MCF 10A (cell line): ENCODE measurements around the gene RUSC2. TPM values are rescaled to one million over a fixed set of nuclear protein-coding genes. Genes with fewer than 3 reads are reported as not detected.
"Not testable (repeated sequence)": the region's sequence is repeated elsewhere in the genome, so short reads cannot be mapped to it uniquely, and the experiment has no call there.

Experiments
- BruUV-seq: library from RNA; stranded (reverse); fragments of 400-500 nt; replicated peaks from 2 replicates; lab custom pipeline; 2021; lab: Mats Ljungman, UMichigan
- CTCF ChIA-PET: fragments of 300-600 bp; sonication (Branson Sonifier 250); formaldehyde crosslinking; extraction: SDS; loops from one replicate; lab custom pipeline; 2021; ENCODE audit warnings: antibody characterized with exemption, inconsistent platforms; lab: Yijun Ruan, JAX
- POLR2A ChIA-PET: fragments of 300-600, 350-650 bp; sonication (Branson Sonifier 250); formaldehyde crosslinking; extraction: SDS; loops from one replicate; lab custom pipeline; 2020; ENCODE audit warnings: antibody characterized with exemption, inconsistent platforms; lab: Yijun Ruan, JAX
- DNase-seq: peaks from one replicate; pipeline ENCODE4 v3.0.0-alpha.2; 2018; ENCODE audit not compliant: unreplicated experiment
- H3K27ac Mint-ChIP-seq: one replicate; pipeline ENCODE4 v1.8.0; 2022; ENCODE audit warnings: mild to moderate bottlenecking, low read depth, mixed read lengths; ENCODE audit not compliant: unreplicated experiment
- H3K27me3 Mint-ChIP-seq: one replicate; pipeline ENCODE4 v1.8.0; 2022; ENCODE audit warnings: mixed read lengths; ENCODE audit not compliant: insufficient read depth, unreplicated experiment
- H3K36me3 Mint-ChIP-seq: one replicate; pipeline ENCODE4 v1.8.0; 2022; ENCODE audit warnings: mild to moderate bottlenecking, moderate library complexity, mixed read lengths; ENCODE audit not compliant: insufficient read depth, unreplicated experiment
- H3K4me1 Mint-ChIP-seq: one replicate; pipeline ENCODE4 v1.8.0; 2022; ENCODE audit warnings: mixed read lengths; ENCODE audit not compliant: insufficient read depth, unreplicated experiment
- H3K4me3 Mint-ChIP-seq: one replicate; pipeline ENCODE4 v1.8.0; 2022; ENCODE audit warnings: mild to moderate bottlenecking, moderate library complexity, mixed read lengths; ENCODE audit not compliant: unreplicated experiment
- H3K9me3 Mint-ChIP-seq: one replicate; pipeline ENCODE4 v1.8.0; 2022; ENCODE audit warnings: mixed read lengths; ENCODE audit not compliant: unreplicated experiment
- CTCF ChIP-seq: fragments of 200-600 bp; IDR thresholded peaks from one replicate; pipeline ENCODE4 v1.8.0; 2022; ENCODE audit warnings: antibody characterized with exemption, mild to moderate bottlenecking; ENCODE audit not compliant: unreplicated experiment
- intact Hi-C: fragments of 100-400 bp; cut with micrococcal nuclease; formaldehyde crosslinking; loops from 2 replicates; pipeline ENCODE4 v1.14.1; 2022
- total RNA-seq: library from RNA; stranded (reverse); gene quantifications from 2 replicates; pipeline ENCODE4 v1.2.3, GENCODE V29; 2022

The RUSC2 gene
- total RNA-seq, 1 experiment from 2014 or later, result 30.5 TPM

- H3K27me3 Mint-ChIP-seq, result no peaks in the 10 kb centered on the region
- H3K9me3 Mint-ChIP-seq, result no peaks in the 10 kb centered on the region
- POLR2A ChIA-PET, result no interaction called here
- H3K4me1 Mint-ChIP-seq, result peaks cover 45% of the 10 kb centered on the region
- no peak for TF ChIP-seq CTCF
- no peak overlapping the region for H3K4me3 Mint-ChIP-seq
- no TSS peak for BruUV-seq
- CTCF ChIA-PET, result interaction anchor here (0.8 to 1.7 kb wide), 2 partner anchors 11 to 21 kb away, joined by 3 to 5 read pairs; no protein-coding TSS in a partner anchor
- intact Hi-C loops, result no loop called here
- no peaks in the 10 kb centered on the region for H3K36me3 Mint-ChIP-seq
- DNase-seq, result no peak
- peak overlapping the region; percentile 29 for H3K27ac Mint-ChIP-seq
Measured at GRCh38 chr9:35522187-35522586, 32.3 kb downstream of the RUSC2 start.

DNA sequence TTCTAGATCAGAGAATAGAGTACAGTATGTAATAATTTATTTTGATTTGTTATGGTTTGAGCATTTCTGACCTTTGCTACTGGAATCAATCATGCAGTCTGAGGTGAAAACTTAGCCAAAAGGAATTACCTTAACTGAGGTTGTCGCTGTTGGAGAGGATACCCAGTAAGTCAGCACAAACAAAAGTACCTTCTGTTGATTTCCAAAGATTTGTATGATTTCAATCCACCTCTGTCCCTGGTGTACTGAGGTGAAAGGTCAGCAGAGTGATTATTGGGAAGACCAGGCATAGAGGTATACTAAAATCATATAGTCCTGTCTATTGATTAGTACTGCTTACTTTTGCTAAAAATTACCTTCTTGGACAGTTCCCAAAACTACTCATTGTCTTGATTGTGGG, 32.8 kb downstream of the RUSC2 start:
- TF ChIP-seq CTCF, result no peak
- Mint-ChIP-seq H3K27ac (peak overlapping the region; percentile 29), H3K4me3 (no peak overlapping the region), H3K27me3 (no peaks in the 10 kb centered on the region), H3K36me3 (no peaks in the 10 kb centered on the region), H3K4me1 (peaks cover 40% of the 10 kb centered on the region), H3K9me3 (no peaks in the 10 kb centered on the region)
- POLR2A ChIA-PET, result no interaction called here
- intact Hi-C loops, result no loop called here
- no TSS peak for BruUV-seq
- CTCF ChIA-PET, result interaction anchor here (0.7 to 1.7 kb wide), 3 partner anchors 11 to 123 kb away, joined by 3 to 5 read pairs (median 4); no protein-coding TSS in a partner anchor
- DNase-seq, result no peak

GRCh38 chr9:35523556-35523955, 33.6 kb downstream of the RUSC2 start:
- CTCF ChIA-PET, result interaction anchor here (0.5 to 1.7 kb wide), 4 partner anchors 12 to 573 kb away, joined by 3 to 5 read pairs (median 4); no protein-coding TSS in a partner anchor
- not testable (repeated sequence) for BruUV-seq

DNA sequence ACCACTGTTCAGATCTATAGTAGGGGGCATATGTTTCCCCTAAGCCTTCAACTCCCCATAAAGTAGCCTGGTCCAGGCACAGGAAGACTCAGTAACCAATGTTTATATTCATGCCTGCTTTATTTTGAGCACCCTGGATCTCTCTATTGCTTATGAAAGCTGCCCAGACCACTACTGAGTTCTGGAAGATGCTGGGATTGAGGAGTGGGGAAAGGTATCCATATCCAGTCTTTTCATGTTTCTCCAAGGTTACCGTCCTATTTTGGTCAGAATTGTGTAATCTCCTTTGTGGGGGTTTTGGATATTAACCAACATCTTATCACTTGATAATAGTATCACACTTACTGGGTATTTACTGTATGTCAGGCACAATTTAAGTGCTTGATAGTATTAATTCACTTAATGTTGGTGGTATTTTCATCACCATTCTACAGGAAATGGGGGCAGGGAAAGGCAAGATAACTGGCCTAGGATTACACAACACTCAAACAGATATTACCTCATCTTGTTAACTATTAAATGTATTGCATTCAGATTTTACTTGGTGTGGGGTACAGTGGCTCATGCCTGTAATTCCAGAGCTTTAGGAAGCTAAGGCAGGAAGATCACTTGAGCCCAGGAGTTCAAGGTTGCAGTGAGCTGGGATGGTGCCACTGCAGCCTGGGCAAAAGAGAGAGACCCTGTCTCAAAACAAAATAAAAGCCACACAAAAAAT, 36.3 kb downstream of the RUSC2 start:
- Mint-ChIP-seq H3K36me3 (no peaks in the 10 kb centered on the region), H3K9me3 (no peaks in the 10 kb centered on the region), H3K4me3 (no peak overlapping the region), H3K4me1 (peaks cover 18% of the 10 kb centered on the region), H3K27ac (peak overlapping the region; percentile 33), H3K27me3 (no peaks in the 10 kb centered on the region)
- DNase-seq, result peak; percentile 41
- no peak for TF ChIP-seq CTCF
- POLR2A ChIA-PET, result interaction anchor here (1.2 kb wide), 1 partner anchor 15 kb away, joined by 3 read pairs; no protein-coding TSS in a partner anchor
- intact Hi-C loops, result no loop called here
- CTCF ChIA-PET, result no interaction called here
- TSS peak; percentile 10 for BruUV-seq

More at GRCh38 chr9:35523556-35523955, 33.6 kb downstream of the RUSC2 start:
- H3K27me3 Mint-ChIP-seq, H3K27ac Mint-ChIP-seq, H3K4me3 Mint-ChIP-seq, H3K36me3 Mint-ChIP-seq, DNase-seq, H3K9me3 Mint-ChIP-seq, intact Hi-C loops, POLR2A ChIA-PET: not testable (repeated sequence)
- peaks cover 32% of the 10 kb centered on the region for H3K4me1 Mint-ChIP-seq
